Measurements from ENCODE around the gene PFKFB3.

The PFKFB3 gene

GRCh38 chr10:6202684-6203330 is at the start of gene PFKFB3:
Gene PFKFB3 (plus strand): TSS chr10:6202932. CDS start chr10:6203261, 329 bp downstream.
- peak; percentile 93 for TF ChIP-seq CTCF (conservative IDR thresholded peaks at IDR 0.05)
- H3K27ac ChIP-seq, result peak within 1 kb of the TSS; percentile 72

- TF ChIP-seq CTCF (conservative IDR thresholded peaks at IDR 0.05), result no peak
- no peak overlapping the region for H3K27ac ChIP-seq
Measured at GRCh38 chr10:6153845-6154244, 48.9 kb upstream of the PFKFB3 start.

- no peak overlapping the region for H3K27ac ChIP-seq
- no peak for TF ChIP-seq CTCF (conservative IDR thresholded peaks at IDR 0.05)
Measured at GRCh38 chr10:6154566-6154965, 48.2 kb upstream of the PFKFB3 start.

- H3K27ac ChIP-seq, result no peak overlapping the region
Measured at GRCh38 chr10:6158276-6158675, 44.5 kb upstream of the PFKFB3 start.

GRCh38 chr10:6161921-6162320 is 40.8 kb upstream of the PFKFB3 start:
- H3K27ac ChIP-seq, result no peak overlapping the region
- TF ChIP-seq CTCF (conservative IDR thresholded peaks at IDR 0.05), result no peak

More at GRCh38 chr10:6158276-6158675, 44.5 kb upstream of the PFKFB3 start:
- TF ChIP-seq CTCF (conservative IDR thresholded peaks at IDR 0.05), result no peak

- no peak for TF ChIP-seq CTCF (conservative IDR thresholded peaks at IDR 0.05)
- peak overlapping the region; percentile 87 for H3K27ac ChIP-seq
Measured at GRCh38 chr10:6162589-6163356, 40.0 kb upstream of the PFKFB3 start.

GRCh38 chr10:6163364-6164270 is 39.1 kb upstream of the PFKFB3 start:
- TF ChIP-seq CTCF (conservative IDR thresholded peaks at IDR 0.05), result no peak
- peak overlapping the region; percentile 87 for H3K27ac ChIP-seq

Data from VCaP (cell line).